Limb (tissue), 2 donors: Measurements from ENCODE around the gene TMEM61.
"Not testable (repeated sequence)": the region's sequence is repeated elsewhere in the genome, so short reads cannot be mapped to it uniquely, and the experiment has no call there.

Experiments
- DNase-seq, 2 donors: peaks; one replicate each; pipeline ENCODE4 v3.0.0-alpha.2; 2016; ENCODE audit errors: extremely low spot score in 2 of 2

Gene TMEM61

DNA sequence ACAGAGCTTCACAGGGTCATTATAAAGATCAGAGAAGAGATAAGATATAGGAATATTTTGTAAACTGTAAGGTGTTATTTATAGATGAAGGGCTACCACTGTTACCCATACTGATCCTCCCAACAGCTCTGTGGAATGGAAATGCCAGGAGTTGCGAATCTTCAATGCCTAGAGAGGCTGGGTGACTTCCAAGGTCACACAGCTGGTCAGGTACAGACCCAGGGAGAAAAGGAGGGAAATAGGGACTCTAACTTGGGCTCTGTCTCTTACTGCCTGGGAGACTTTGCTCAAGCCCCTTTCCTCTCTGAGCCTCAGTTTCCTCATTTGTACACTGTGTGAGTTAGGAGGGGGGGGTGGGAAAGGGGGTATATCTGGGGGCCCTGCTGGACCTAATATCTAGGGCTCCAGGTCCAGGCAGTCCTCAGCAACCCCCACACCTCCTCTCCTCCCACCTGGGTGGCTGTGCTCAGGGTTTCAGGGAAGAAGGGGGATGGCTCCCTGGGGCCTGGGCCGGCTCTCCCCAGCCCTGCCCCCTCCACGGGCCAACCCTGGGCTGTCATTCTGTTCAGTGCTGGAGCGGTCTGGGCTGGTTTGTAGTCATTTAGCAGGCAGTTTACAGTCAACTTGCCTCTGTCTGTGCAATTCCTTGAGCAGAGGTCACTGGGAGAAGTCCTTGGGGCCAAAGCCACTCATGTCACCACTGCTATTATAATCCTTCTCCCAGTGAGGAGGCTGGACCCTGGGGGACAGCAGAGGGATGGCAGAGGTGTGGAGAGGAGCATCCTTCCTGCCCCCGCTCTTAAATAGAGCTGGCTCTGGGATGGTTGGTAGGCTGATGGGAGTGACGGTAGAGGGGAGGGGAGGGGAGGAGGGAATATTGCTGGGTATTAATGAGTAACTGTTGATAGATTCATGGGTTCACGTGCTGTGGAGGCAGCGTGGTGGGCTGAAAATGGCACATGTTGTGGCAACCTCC is 20.0 kb downstream of the TMEM61 start:
- no peak for DNase-seq

DNA sequence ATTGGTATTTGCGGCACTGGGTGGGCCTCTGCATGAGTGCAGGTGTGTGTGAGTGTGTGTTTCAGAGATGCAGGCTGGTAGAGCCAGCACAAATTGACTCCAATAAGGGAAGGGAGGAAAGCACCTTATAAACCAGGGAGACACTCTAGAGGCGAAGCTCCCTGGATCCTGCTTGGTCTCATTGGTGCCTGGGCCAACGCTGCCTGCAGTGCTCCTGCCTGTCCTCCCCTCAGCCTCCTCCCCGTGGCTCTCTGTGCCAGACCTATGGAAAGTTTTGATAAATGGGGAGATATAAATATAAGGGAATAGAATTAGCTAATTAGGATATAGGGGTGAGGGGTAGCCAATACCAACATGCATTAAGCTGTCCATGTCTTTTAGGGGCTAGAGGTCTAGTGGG is 20.9 kb downstream of the TMEM61 start:
- no peak for DNase-seq

DNA sequence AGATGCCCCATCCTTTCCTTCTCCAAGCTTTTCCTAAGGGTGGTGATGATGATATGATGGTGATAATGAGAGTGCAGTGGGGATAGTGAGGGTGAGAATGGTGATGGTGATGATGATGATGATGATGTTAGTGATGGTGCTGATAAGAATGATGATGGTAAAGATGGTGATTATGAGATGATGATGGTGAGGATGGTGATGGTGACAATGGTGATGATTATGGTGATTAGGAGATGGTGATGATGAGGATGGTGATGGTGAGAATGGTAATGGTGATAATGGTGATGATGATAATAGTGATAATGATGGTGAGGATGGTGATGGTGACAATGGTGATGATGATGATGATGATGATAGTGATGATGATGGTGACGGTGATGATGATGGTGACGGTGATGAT is 22.3 kb downstream of the TMEM61 start:
- DNase-seq, result no peak

DNA sequence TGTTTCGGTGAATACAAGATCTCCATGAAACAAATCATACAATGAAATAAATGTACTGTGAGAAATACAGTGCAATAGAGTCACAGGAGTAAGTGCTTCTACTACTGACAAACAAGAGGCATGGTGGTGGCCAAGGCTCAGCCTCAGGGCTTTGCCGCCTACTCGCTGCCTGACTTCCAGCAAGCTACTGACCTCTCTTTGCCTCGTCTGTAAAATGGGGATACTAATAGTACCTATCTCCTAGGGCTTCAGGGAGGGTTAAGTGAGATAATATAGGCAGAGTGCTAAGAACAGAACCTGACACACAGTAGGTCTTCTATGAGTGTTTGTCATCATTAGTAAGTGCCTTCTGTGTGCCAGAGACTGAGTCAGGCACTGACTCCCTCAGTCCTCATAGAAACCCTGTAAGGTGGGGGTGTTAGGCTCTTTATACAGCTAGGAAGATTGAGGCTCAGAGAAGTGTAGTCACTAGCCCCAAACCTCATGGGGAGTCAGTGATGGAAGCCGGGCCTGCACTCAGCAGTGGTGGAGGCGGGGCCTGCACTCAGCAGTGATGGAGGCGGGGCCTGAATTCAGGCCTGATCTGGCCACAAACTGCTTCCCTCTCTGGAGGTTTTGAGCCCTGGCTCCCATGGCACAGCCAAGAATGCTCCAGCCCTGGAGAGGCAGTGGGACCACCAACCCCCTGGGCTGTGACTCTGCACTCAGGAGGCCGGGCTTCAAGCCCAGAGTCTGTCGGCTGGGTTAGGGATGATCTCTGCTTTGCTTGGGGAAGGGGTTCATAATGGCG is 25.1 kb downstream of the TMEM61 start:
- no peak for DNase-seq

DNA sequence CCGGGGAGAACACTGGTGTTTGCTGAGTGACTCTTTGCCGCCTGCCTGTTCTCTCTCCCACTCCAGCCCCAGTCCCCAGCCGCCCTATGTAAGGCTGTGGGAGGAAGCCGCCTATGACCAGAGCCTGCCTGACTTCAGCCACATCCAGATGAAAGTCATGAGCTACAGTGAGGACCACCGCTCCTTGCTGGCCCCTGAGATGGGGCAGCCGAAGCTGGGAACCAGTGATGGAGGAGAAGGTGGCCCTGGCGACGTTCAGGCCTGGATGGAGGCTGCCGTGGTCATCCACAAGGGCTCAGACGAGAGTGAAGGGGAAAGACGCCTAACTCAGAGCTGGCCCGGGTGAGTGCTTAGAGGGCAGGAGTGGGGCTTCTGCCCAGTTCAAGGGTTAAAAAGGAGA is 26.5 kb downstream of the TMEM61 start:
- no peak for DNase-seq

DNA sequence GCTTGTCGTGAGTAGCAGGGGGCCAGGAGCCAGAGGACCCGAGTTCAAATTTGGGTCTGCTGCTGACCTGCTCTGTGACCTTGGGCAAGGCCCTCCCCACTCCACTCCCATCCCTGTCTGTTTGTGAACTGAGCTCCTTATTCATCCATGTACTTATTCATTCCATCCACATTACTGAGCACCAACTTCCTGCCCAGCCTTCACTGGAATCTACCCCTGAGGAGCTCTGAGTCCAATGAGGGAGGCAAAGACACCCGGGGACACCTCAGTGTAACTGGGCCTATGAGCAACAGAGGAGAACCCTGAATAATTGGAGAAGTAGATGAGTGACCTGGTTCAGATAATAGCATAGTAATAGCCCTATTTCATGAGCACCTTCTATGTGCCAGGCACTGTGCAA is 27.2 kb downstream of the TMEM61 start:
- DNase-seq, result no peak

DNA sequence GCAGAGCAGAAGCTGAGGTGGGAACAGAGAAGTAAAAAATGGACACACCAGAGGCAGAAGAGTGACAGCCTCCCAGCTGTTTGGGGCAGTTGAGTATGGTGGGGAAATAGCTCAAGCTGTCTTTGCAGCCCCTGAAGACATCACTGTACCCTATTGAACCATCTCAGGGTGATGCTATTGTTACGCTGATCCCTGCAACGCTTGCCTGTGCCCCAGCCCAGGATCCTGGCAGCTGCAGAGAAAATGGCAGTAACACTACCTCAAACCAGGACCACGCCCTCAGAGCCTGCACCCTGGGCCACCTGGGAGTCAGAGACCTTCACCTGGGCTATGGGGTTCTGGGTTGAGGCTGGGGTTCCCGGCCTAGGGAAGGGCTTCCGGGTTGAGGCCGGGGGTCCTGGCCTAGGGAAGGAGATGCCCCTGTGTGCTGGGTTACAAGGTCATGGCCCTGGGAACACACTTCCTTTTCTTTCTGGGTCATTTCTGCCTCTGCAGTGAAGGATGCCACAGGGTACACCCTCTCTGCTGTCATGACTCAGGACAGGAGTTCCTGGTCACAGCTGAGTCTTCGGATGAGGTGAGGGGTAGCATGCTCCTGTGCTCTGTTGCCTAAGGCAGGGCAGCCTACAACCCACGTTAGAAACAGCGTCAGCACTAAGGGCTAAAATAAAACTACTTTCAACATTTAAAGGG is 29.9 kb downstream of the TMEM61 start:
- DNase-seq, result no peak

DNA sequence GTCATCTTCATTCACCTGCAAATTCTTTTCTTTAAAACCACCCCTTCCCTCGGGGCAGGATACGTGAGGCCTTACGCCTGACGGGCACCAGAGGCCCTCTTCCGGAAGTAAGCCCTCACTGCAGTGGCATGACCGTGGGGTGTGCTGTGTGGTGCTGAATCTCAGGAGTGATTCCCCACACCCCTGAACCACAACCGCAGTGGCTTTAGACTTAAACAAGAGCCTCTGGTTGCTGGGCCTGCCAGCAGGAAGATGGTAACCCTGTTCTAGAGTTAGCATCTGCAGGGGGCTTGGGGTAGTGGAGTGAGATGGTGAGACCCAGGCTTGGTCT is 30.4 kb downstream of the TMEM61 start:
- DNase-seq, result no peak

DNA sequence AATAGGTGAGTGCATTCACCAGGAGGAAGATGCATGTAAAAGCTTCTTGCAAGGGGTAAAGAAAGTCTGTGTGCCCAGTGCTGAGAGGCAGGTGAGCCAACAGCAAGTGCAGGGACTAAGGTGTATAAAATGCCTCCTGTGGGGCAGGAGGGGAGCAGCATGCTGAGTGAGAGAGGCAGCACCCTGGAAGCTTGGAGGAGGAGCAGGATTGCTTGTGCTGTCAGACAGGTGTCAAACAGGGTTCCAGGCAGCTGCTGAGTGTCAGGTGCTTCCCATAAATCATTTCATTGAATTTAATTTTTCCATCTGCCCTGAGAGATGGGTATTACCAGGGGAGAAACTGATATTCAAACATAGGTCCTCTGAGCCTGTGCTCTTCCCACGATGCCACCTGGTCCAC is 32.2 kb downstream of the TMEM61 start:
- DNase-seq, result no peak

DNA sequence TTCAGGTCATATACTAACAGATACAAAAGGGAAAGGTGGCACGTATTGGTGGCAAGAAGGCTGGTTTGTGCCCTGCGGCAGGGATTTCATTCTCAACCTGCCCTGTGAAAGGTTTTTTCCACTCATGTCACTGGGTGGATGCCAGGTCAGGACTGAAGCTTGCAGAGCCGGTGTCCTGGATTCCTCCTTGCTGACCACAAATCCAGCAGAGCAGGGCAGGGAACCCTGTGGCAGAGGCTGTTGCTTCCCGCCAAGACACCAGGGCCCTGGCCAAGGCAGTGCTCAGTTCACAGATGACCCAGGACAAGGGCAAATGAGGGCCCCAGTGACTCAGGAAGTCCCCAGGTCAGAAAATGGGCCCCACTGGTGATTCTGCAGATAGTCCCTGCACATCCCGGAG is 34.7 kb downstream of the TMEM61 start:
- DNase-seq, result no peak

DNA sequence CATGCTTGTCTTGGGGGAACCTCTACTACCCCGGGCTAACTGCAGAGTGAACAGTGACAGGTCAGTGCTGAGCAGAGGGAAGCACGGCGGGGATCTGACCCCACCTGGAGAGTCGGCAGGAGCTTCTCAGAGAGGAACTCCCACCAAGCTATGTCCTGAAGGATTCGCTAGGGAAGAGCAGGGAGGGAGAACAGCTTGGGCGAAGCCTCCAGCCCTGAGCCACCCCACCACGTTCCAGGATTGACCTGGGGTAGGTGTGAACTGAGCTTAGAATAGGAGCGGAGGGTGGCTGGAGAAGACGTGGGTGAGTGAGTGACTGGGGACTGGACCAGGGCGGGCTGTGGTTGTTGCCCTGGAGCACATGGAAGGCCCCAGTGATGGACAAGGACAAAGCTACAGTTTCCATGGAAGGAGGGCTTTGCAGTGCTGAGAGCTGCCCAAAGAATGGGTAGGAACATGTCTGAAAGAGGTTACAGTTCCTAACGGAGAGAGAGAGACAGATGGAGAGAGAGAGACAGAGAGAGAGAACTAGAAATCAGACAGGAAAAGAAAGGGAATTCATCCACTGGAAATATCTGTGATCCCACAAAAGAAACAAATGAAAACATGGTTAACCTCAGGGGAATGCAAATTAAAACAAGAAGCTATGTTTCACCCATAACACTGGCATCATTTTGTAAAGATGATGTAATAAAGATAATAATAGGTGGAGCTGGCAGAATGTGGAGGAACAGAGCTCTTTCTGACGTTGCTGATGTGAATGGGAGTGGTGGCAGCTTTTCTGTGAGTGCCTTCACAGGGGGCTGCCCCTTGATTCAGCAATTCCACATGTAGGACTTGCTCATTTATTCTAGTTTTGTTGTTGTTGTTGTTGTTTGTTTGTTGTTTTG is 35.5 kb downstream of the TMEM61 start:
- DNase-seq, result no peak

DNA sequence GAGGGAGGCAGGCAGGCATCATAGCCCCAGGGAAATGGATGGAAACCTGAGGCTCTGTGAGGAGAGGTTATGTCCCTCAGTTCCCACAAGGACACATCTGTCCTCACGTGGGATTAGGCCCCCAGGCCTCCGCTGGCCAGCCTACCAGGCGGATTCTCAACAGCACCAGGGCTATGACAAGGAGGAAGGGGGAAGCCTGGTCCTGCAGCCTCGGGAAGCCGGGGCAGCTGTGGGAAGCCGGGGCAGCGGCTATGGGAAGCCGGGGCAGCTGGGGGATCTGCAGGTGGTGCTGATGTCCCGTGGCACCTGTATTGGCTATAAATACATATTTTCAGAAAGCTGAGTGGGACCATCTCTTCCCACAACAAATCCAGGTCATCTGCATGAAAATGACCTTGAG is 38.0 kb downstream of the TMEM61 start:
- no peak for DNase-seq

DNA sequence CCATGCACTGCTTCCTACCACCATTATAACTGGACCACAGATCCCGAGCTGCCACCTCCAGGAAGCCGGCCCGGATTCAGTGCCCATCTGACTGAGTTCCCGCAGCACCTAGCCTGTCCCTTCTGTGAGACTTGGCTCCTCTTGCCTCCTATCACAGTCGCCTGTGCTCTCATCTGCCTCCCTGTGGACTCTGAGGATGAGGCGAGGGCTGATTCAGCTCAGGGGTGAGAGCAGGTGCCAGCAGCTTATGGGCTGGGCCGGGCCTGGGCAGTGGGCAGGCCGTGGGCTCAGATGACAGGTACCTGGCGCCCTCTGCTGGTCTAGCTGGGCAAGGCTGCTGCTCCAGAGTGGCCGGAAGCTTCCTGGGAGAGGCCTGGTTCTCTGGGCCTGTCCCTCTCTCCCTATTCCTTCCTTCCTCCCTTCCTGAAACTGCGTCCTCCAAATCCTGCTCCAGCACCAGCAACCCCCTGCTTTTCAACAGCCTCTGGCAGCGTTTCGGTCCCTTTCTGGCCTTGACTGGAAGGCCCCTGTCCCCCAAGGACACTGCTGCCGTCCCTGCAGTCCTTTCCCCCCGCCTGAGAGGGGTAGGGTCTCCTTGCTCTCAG is 41.6 kb downstream of the TMEM61 start:
- peak; percentile 84 to 90 for DNase-seq

DNA sequence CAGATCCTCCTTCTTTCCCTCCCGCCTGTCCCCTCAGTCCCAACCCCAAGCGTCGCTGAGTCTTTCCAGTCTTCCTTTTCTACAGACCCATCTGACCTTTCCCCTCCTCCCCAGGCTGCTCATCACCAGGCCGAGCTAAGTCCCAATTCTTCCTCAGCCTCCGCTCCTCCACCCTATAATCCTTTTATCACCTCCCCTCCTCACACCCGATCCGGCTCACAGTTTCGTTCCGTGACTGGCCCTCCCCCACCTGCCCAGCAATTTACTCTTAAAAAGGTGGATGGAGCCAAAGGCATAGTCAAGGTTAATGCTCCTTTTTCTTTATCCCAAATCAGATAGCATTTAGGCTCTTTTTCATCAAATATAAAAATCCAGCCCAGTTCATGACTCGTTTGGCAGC is 43.7 kb downstream of the TMEM61 start:
- not testable (repeated sequence) for DNase-seq

DNA sequence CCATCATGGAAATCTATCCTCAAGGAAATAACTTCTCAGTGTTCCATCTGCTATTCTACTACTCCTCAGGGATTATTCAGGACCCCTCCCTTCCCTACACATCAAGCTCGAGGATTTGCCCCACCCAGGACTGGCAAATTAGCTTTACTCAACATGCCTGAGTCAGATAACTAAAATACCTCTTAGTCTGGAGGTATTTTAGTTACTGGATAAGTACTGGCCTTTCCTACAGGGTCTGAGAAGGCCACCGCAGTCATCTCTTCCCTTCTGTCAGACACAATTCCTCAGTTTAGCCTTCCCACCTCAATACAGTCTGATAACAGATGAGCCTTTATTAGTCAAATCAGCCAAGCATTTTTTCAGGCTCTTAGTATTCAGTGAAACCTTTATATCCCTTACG is 46.3 kb downstream of the TMEM61 start:
- DNase-seq, result not testable (repeated sequence)

DNA sequence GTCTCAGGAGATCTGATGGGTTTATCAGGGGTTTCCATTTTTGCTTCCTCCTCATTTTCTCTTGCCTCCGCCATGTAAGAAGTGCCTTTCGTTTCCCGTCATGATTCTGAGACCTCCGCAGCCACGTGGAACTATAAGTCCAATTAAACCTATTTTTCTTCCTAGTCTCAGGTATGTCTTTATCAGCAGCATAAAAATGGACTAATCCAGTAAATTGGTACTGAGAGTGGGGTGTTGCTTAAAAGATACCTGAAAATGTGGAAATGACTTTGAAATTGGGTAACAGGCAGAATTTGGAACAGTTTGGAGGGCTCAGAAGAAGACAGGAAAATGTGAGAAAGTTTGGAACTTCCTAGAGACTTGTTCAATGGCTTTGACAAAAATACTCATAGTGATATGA is 50.7 kb downstream of the TMEM61 start:
- DNase-seq, result not testable (repeated sequence)

DNA sequence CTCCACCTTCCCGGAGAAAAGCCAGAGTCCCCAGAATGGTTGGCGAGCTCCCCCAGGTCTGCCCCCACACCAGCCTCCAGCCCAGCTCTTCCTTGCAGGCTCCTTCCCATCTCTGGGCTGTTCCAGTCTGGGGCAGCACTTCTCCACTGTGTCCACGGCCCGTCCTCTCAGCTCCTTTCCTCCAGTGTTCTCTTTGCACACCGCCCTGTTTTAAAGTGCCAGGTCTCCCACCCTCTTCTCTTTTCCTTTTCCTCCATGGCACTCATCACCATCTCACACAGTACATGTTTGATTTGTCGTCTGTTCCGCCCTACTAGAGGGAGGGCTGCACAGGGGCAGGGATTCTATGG is 52.8 kb downstream of the TMEM61 start:
- no peak for DNase-seq

DNA sequence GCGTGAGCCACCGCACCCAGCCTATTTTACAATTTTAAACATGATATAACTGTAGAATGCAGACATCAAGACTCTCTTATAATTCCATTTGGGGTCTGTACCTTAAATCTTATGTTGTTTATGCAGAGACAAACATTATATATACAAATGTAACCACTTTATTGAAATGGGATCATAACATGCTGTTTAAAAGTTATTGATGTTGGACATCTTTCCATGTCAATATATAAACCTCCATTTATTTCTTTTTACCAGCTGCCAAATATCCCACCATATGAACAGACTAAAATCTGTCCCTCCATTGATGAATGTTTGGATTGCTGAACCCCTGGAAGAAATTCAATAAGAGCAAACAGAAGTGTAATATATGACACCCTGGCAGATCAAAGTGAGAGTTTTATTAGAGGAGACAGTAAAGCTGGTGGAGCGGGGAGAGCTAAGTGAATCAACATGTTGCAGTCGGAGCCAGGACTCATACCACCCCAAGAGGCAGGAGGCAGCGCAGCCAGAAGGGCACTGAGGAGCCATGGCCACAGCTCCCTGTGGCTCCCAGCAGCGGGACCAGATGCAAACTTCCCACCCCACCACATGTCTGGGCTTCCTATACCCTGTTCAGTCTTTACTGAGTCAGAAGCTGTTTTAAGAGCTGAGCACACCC is 54.2 kb downstream of the TMEM61 start:
- no peak for DNase-seq

DNA sequence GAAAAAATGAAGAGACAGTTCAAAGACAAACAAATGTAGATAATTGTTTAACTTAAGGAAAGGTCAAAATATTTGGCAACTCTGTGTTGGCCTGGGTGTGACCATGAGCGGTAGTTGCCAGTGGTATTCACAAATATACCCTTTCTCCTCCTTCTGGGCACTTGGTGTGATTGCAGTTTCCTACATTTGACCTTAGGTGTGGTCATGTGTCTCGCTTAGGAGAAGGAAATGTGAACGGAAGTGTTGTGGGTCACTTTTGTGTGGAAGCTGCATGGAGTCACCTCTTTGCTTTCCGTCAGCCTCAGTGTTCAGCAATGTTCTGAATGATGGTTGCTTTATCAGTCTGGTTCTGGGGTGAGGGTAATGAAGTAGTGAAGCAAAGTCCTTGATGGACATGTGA is 55.5 kb downstream of the TMEM61 start:
- DNase-seq, result no peak
